GM19438 (cell line): ENCODE measurements around the gene SLIT1.
"Not testable (repeated sequence)": the region's sequence is repeated elsewhere in the genome, so short reads cannot be mapped to it uniquely, and the experiment has no call there.

Experiments used
- ATAC-seq: cut with Tn5 transposase; IDR thresholded peaks from one replicate; pipeline ENCODE4 v1.9.1; 2021; ENCODE audit warnings: low read depth; ENCODE audit not compliant: unreplicated experiment

The SLIT1 gene

GRCh38 chr10:97050956-97051496 lies 134.7 kb downstream of the SLIT1 start:
- ATAC-seq, result no peak

GRCh38 chr10:97050205-97050745 lies 135.5 kb downstream of the SLIT1 start:
- ATAC-seq, result no peak

- ATAC-seq, result no peak
These were observed 136.1 kb downstream of the SLIT1 start for GRCh38 chr10:97049670-97050069.

GRCh38 chr10:97048649-97049427 lies 136.9 kb downstream of the SLIT1 start:
- ATAC-seq, result no peak

- ATAC-seq, result no peak
These were observed 138.0 kb downstream of the SLIT1 start for GRCh38 chr10:97047788-97048187.

GRCh38 chr10:97047083-97047736 lies 138.5 kb downstream of the SLIT1 start:
- ATAC-seq, result no peak

GRCh38 chr10:97046456-97047082 lies 139.2 kb downstream of the SLIT1 start:
- ATAC-seq, result no peak

GRCh38 chr10:97043563-97043855 lies 142.2 kb downstream of the SLIT1 start:
- ATAC-seq, result no peak

- ATAC-seq, result no peak
These were observed 142.8 kb downstream of the SLIT1 start for GRCh38 chr10:97042716-97043562.

GRCh38 chr10:97042081-97042480 lies 143.7 kb downstream of the SLIT1 start:
- no peak for ATAC-seq

GRCh38 chr10:97040706-97041105 lies 145.1 kb downstream of the SLIT1 start:
- no peak for ATAC-seq

- ATAC-seq, result no peak
These were observed 145.5 kb downstream of the SLIT1 start for GRCh38 chr10:97040248-97040584.

- no peak for ATAC-seq
These were observed 146.1 kb downstream of the SLIT1 start for GRCh38 chr10:97039538-97040247.

GRCh38 chr10:97038688-97039087 lies 147.1 kb downstream of the SLIT1 start:
- no peak for ATAC-seq

GRCh38 chr10:97037365-97038361 lies 148.1 kb downstream of the SLIT1 start:
- peak; percentile 89 for ATAC-seq

GRCh38 chr10:97034958-97035769 lies 150.6 kb downstream of the SLIT1 start:
- no peak for ATAC-seq

GRCh38 chr10:97034301-97034700 lies 151.5 kb downstream of the SLIT1 start:
- no peak for ATAC-seq

GRCh38 chr10:97033841-97034240 lies 151.9 kb downstream of the SLIT1 start:
- ATAC-seq, result not testable (repeated sequence)
